ENCODE measurements around the gene AMY2B. TPM values are rescaled to one million over a fixed set of nuclear protein-coding genes. Genes with fewer than 3 reads are reported as not detected.
"Not testable (repeated sequence)": the region's sequence is repeated elsewhere in the genome, so short reads cannot be mapped to it uniquely, and the experiment has no call there.

AMY2B gene
- total and polyA plus RNA-seq, 4 experiments from 2014 or later: 0.80 to 63.8 (median 31.0) TPM

- Mint-ChIP-seq H3K4me3 (no peak overlapping the region), H3K9me3 (no peaks in the 10 kb centered on the region)
- H3K9me3 ChIP-seq (ENCODE audit: control insufficient read depth in 1 of 2, low read length in 2 of 2): no peaks in the 10 kb centered on the region
Measured at GRCh38 chr1:103569493-103569892, 1.9 kb upstream of the AMY2B start.

GRCh38 chr1:103576065-103576464 is 4.7 kb downstream of the AMY2B start:
- ChIA-PET CTCF (ENCODE audit: partially characterized antibody) (interaction anchor here (1.9 kb wide), 1 partner anchor 9 kb away, joined by 4 read pairs; no protein-coding TSS in a partner anchor), POLR2A (ENCODE audit: partially characterized antibody) (no interaction called here)
- Mint-ChIP-seq H3K36me3 (peaks cover 35 to 46% of the 10 kb centered on the region in 2 donors), H3K9me3 (no peaks in the 10 kb centered on the region), H3K4me3 (no peak overlapping the region), H3K27me3 (no peaks in the 10 kb centered on the region), H3K4me1 (no peaks in the 10 kb centered on the region), H3K27ac (no peak overlapping the region)
- Histone ChIP-seq H3K27me3 (ENCODE audit: insufficient read depth, low read length) (no peaks in the 10 kb centered on the region), H3K36me3 (ENCODE audit: insufficient read depth, low read length) (no peaks in the 10 kb centered on the region), H3K27ac (ENCODE audit: low read depth, low read length) (no peak overlapping the region), H3K4me1 (ENCODE audit: insufficient read depth, low read length) (no peaks in the 10 kb centered on the region), H3K4me3 (ENCODE audit: low read length in 2 of 2) (no peak overlapping the region), H3K9me3 (ENCODE audit: control insufficient read depth in 1 of 2, low read length in 2 of 2) (no peaks in the 10 kb centered on the region)
- intact Hi-C loops (cut with micrococcal nuclease): no loop called here
- DNase-seq: no peak

More at GRCh38 chr1:103569493-103569892, 1.9 kb upstream of the AMY2B start:
- ChIA-PET POLR2A (ENCODE audit: partially characterized antibody) (no interaction called here), CTCF (ENCODE audit: partially characterized antibody) (no interaction called here)
- Histone ChIP-seq H3K27ac (ENCODE audit: low read depth, low read length) (no peak overlapping the region), H3K4me3 (ENCODE audit: low read length in 2 of 2) (no peak overlapping the region), H3K4me1 (ENCODE audit: insufficient read depth, low read length) (no peaks in the 10 kb centered on the region), H3K27me3 (ENCODE audit: insufficient read depth, low read length) (no peaks in the 10 kb centered on the region), H3K36me3 (ENCODE audit: insufficient read depth, low read length) (no peaks in the 10 kb centered on the region)
- Mint-ChIP-seq H3K27ac (no peak overlapping the region), H3K36me3 (peaks cover 32 to 38% of the 10 kb centered on the region in 2 donors), H3K27me3 (no peaks in the 10 kb centered on the region), H3K4me1 (no peaks in the 10 kb centered on the region)
- no peak for DNase-seq
- intact Hi-C loops (cut with micrococcal nuclease): no loop called here

GRCh38 chr1:103576784-103577183 is 5.4 kb downstream of the AMY2B start:
- H3K36me3 ChIP-seq (ENCODE audit: insufficient read depth, low read length); H3K4me3 Mint-ChIP-seq; H3K27ac ChIP-seq (ENCODE audit: low read depth, low read length); H3K4me1 ChIP-seq (ENCODE audit: insufficient read depth, low read length); H3K4me3 ChIP-seq (ENCODE audit: low read length in 2 of 2); POLR2A ChIA-PET (ENCODE audit: partially characterized antibody); H3K9me3 Mint-ChIP-seq; H3K27ac Mint-ChIP-seq; H3K27me3 ChIP-seq (ENCODE audit: insufficient read depth, low read length); H3K4me1 Mint-ChIP-seq; H3K9me3 ChIP-seq (ENCODE audit: control insufficient read depth in 1 of 2, low read length in 2 of 2); H3K27me3 Mint-ChIP-seq; intact Hi-C loops (cut with micrococcal nuclease); DNase-seq: not testable (repeated sequence)
- CTCF ChIA-PET (ENCODE audit: partially characterized antibody): interaction anchor here (1.9 kb wide), 1 partner anchor 10 kb away, joined by 4 read pairs; no protein-coding TSS in a partner anchor
- peaks cover 35 to 46% of the 10 kb centered on the region in 2 donors for H3K36me3 Mint-ChIP-seq

- DNase-seq: no peak
- no peaks in the 10 kb centered on the region for H3K36me3 ChIP-seq (ENCODE audit: insufficient read depth, low read length)
- ChIA-PET POLR2A (ENCODE audit: partially characterized antibody) (no interaction called here), CTCF (ENCODE audit: partially characterized antibody) (no interaction called here)
- intact Hi-C loops (cut with micrococcal nuclease): no loop called here
- H3K27me3 ChIP-seq (ENCODE audit: insufficient read depth, low read length): no peaks in the 10 kb centered on the region
- H3K27ac Mint-ChIP-seq: no peak overlapping the region
- H3K4me3 Mint-ChIP-seq: no peak overlapping the region
- peaks cover 16% of the 10 kb centered on the region in 2 donors for H3K36me3 Mint-ChIP-seq
- H3K4me3 ChIP-seq (ENCODE audit: low read length in 2 of 2): no peak overlapping the region
- no peak overlapping the region for H3K27ac ChIP-seq (ENCODE audit: low read depth, low read length)
- no peaks in the 10 kb centered on the region for H3K27me3 Mint-ChIP-seq
- no peaks in the 10 kb centered on the region for H3K4me1 ChIP-seq (ENCODE audit: insufficient read depth, low read length)
- H3K9me3 Mint-ChIP-seq: peaks cover 0 to under 1% (median 0%) of the 10 kb centered on the region in 8 donors
- no peaks in the 10 kb centered on the region for H3K9me3 ChIP-seq (ENCODE audit: control insufficient read depth in 1 of 2, low read length in 2 of 2)
- no peaks in the 10 kb centered on the region for H3K4me1 Mint-ChIP-seq
Measured at GRCh38 chr1:103582464-103582863, 11.1 kb downstream of the AMY2B start.

- ChIA-PET CTCF (ENCODE audit: partially characterized antibody) (no interaction called here), POLR2A (ENCODE audit: partially characterized antibody) (no interaction called here)
- DNase-seq: no peak
- Mint-ChIP-seq H3K4me3 (no peak overlapping the region), H3K36me3 (peaks cover 8 to 10% of the 10 kb centered on the region in 2 donors), H3K4me1 (no peaks in the 10 kb centered on the region), H3K27me3 (no peaks in the 10 kb centered on the region), H3K27ac (no peak overlapping the region), H3K9me3 (peaks cover 0 to 8% (median 4%) of the 10 kb centered on the region in 8 donors)
- no peaks in the 10 kb centered on the region for H3K4me1 ChIP-seq (ENCODE audit: insufficient read depth, low read length)
- no peak overlapping the region for H3K27ac ChIP-seq (ENCODE audit: low read depth, low read length)
- no peaks in the 10 kb centered on the region for H3K36me3 ChIP-seq (ENCODE audit: insufficient read depth, low read length)
- intact Hi-C loops (cut with micrococcal nuclease): no loop called here
- no peaks in the 10 kb centered on the region for H3K9me3 ChIP-seq (ENCODE audit: control insufficient read depth in 1 of 2, low read length in 2 of 2)
- no peak overlapping the region for H3K4me3 ChIP-seq (ENCODE audit: low read length in 2 of 2)
- H3K27me3 ChIP-seq (ENCODE audit: insufficient read depth, low read length): no peaks in the 10 kb centered on the region
Measured at GRCh38 chr1:103583887-103584286, 12.5 kb downstream of the AMY2B start.

- peaks cover 6 to 12% of the 10 kb centered on the region in 2 donors for H3K36me3 Mint-ChIP-seq
- no peaks in the 10 kb centered on the region for H3K4me1 ChIP-seq (ENCODE audit: insufficient read depth, low read length)
- no peak overlapping the region for H3K4me3 Mint-ChIP-seq
- POLR2A ChIA-PET (ENCODE audit: partially characterized antibody): no interaction called here
- H3K4me3 ChIP-seq (ENCODE audit: low read length in 2 of 2): no peak overlapping the region
- no peaks in the 10 kb centered on the region for H3K27me3 ChIP-seq (ENCODE audit: insufficient read depth, low read length)
- no peaks in the 10 kb centered on the region for H3K27me3 Mint-ChIP-seq
- H3K27ac Mint-ChIP-seq: no peak overlapping the region
- no peak overlapping the region for H3K27ac ChIP-seq (ENCODE audit: low read depth, low read length)
- no peaks in the 10 kb centered on the region for H3K36me3 ChIP-seq (ENCODE audit: insufficient read depth, low read length)
- CTCF ChIA-PET (ENCODE audit: partially characterized antibody): no interaction called here
- intact Hi-C loops (cut with micrococcal nuclease): no loop called here
- peaks cover 0 to 15% (median 8%) of the 10 kb centered on the region in 8 donors for H3K9me3 Mint-ChIP-seq
- H3K4me1 Mint-ChIP-seq: no peaks in the 10 kb centered on the region
- no peaks in the 10 kb centered on the region for H3K9me3 ChIP-seq (ENCODE audit: control insufficient read depth in 1 of 2, low read length in 2 of 2)
- DNase-seq: no peak
Measured at GRCh38 chr1:103584537-103584936, 13.1 kb downstream of the AMY2B start.

- POLR2A ChIA-PET (ENCODE audit: partially characterized antibody); H3K27ac ChIP-seq (ENCODE audit: low read depth, low read length); H3K9me3 ChIP-seq (ENCODE audit: control insufficient read depth in 1 of 2, low read length in 2 of 2); H3K27me3 ChIP-seq (ENCODE audit: insufficient read depth, low read length); H3K4me3 Mint-ChIP-seq; H3K4me1 ChIP-seq (ENCODE audit: insufficient read depth, low read length); H3K27me3 Mint-ChIP-seq; DNase-seq; H3K9me3 Mint-ChIP-seq; H3K4me1 Mint-ChIP-seq; CTCF ChIA-PET (ENCODE audit: partially characterized antibody); intact Hi-C loops (cut with micrococcal nuclease); H3K4me3 ChIP-seq (ENCODE audit: low read length in 2 of 2); H3K36me3 ChIP-seq (ENCODE audit: insufficient read depth, low read length); H3K36me3 Mint-ChIP-seq; H3K27ac Mint-ChIP-seq: not testable (repeated sequence)
Measured at GRCh38 chr1:103602740-103603139, 31.4 kb downstream of the AMY2B start.

- H3K4me3 Mint-ChIP-seq: no peak overlapping the region
- no peaks in the 10 kb centered on the region for H3K4me1 ChIP-seq (ENCODE audit: insufficient read depth, low read length)
- no peaks in the 10 kb centered on the region for H3K36me3 Mint-ChIP-seq
- H3K27me3 Mint-ChIP-seq: no peaks in the 10 kb centered on the region
- H3K4me3 ChIP-seq (ENCODE audit: low read length in 2 of 2): no peak overlapping the region
- no peaks in the 10 kb centered on the region for H3K9me3 ChIP-seq (ENCODE audit: control insufficient read depth in 1 of 2, low read length in 2 of 2)
- H3K9me3 Mint-ChIP-seq: no peaks in the 10 kb centered on the region
- no peak overlapping the region for H3K27ac Mint-ChIP-seq
- H3K27ac ChIP-seq (ENCODE audit: low read depth, low read length): no peak overlapping the region
- no peaks in the 10 kb centered on the region for H3K4me1 Mint-ChIP-seq
- ChIA-PET CTCF (ENCODE audit: partially characterized antibody) (no interaction called here), POLR2A (ENCODE audit: partially characterized antibody) (no interaction called here)
- no peaks in the 10 kb centered on the region for H3K36me3 ChIP-seq (ENCODE audit: insufficient read depth, low read length)
- H3K27me3 ChIP-seq (ENCODE audit: insufficient read depth, low read length): no peaks in the 10 kb centered on the region
- intact Hi-C loops (cut with micrococcal nuclease): no loop called here
- peak in 1 of 5 donors; percentile 3 for DNase-seq
Measured at GRCh38 chr1:103616362-103616761, 45.0 kb downstream of the AMY2B start.

Measured in CD4-positive, alpha-beta memory T cell (primary cell).